K562 (cell line): ENCODE results near the gene UBE2B. TPM values are rescaled to one million over a fixed set of nuclear protein-coding genes. Genes with fewer than 3 reads are reported as not detected.

Experiments used
- KDM5B ChIP-seq: fragments of 200-600 bp; sonication (generic); IDR thresholded peaks from 2 replicates; pipeline ENCODE4 v1.6.1; 2012; ENCODE audit warnings: low read depth, mild to moderate bottlenecking, moderate library complexity, low read length, control low read depth, inconsistent platforms; ENCODE audit not compliant: insufficient replicate concordance
- NELFE ChIP-seq: IDR thresholded peaks from 2 replicates; pipeline ENCODE4 v1.6.1; 2011; ENCODE audit warnings: mild to moderate bottlenecking; ENCODE audit not compliant: insufficient read depth, insufficient read length
- PTRF ChIP-seq: fragments of 450-650 bp; IDR thresholded peaks from 2 replicates; pipeline ENCODE4 v1.6.1; 2016; ENCODE audit warnings: mild to moderate bottlenecking, missing genetic modification characterization, missing compliant biosample characterization
- RERE ChIP-seq: sonication (generic); formaldehyde crosslinking; IDR thresholded peaks from 2 replicates; pipeline ENCODE4 v1.8.0; 2023; ENCODE audit warnings: missing genetic modification reagents, mild to moderate bottlenecking, borderline replicate concordance
- REST ChIP-seq, 2 experiments: fragments of 450-650 bp; formaldehyde crosslinking in 1 of 2; IDR thresholded peaks; 2 replicates each; pipeline versions ENCODE4 v1.4.0 to v1.6.1; 2014 to 2020; ENCODE audit warnings: mild to moderate bottlenecking in 2 of 2, borderline replicate concordance in 1 of 2, low read depth in 1 of 2
- TRIM28 ChIP-seq: fragments of 450-650 bp; IDR thresholded peaks from 2 replicates; pipeline ENCODE4 v1.6.1; 2017
- ZNF280B ChIP-seq: fragments of 250-450 bp; sonication (Bioruptor Pico); IDR thresholded peaks from 2 replicates; pipeline ENCODE4 v1.5.1; 2021; ENCODE audit warnings: mild to moderate bottlenecking
- ZNF699 ChIP-seq: fragments of 250-450 bp; sonication (Bioruptor Pico); IDR thresholded peaks from 2 replicates; pipeline ENCODE4 v1.8.0; 2021; ENCODE audit warnings: mild to moderate bottlenecking, moderate library complexity; ENCODE audit not compliant: insufficient replicate concordance
- polyA plus RNA-seq, 8 experiments: library from polyadenylated mRNA; depleted of rRNA in 4 of 8; stranded (reverse) in 5 of 8; unstranded in 3 of 8; fragments of >200 nt; fragmentation: Nextera tagmentation in 2 of 8; fragmentation: Illumina TruSeq in 1 of 8; extraction: Ambion mirVana in 2 of 8; extraction: Trizol in 1 of 8; gene quantifications; 2 replicates each; pipeline versions ENCODE4 v1.2.1 to v1.2.3, GENCODE V29; 2011 to 2014; ENCODE audit warnings: inconsistent platforms in 1 of 8, missing spikeins in 1 of 8
- total RNA-seq, 7 experiments: library from RNA; depleted of rRNA in 6 of 7; stranded (reverse); fragments of >200 nt in 6 of 7; fragmentation: Illumina TruSeq in 2 of 7; extraction: Trizol in 2 of 7; gene quantifications; 2 replicates each; pipeline versions ENCODE4 v1.2.1 to v1.2.3, GENCODE V29; 2011 to 2021; ENCODE audit warnings: low replicate concordance in 1 of 7

The UBE2B gene
- total and polyA plus RNA-seq, 9 of the 15 experiments (the other 6 are each of a cell fraction or from before 2014, with no cell fraction given), result 13.1 to 198 (median 75.5) TPM

GRCh38 chr5:134370871-134371833 is at the start of gene UBE2B (continued):
- no peak for TF ChIP-seq ZNF280B (CRISPR knock-in tag)
- no peak for TF ChIP-seq PTRF (tag)
- TF ChIP-seq ZNF699 (CRISPR knock-in tag), result no peak
- TF ChIP-seq NELFE, result no peak
- peak; percentile 98 for TF ChIP-seq REST (IDR thresholded peaks at IDR 0.05; ENCODE audit: borderline replicate concordance)
- no peak for TF ChIP-seq REST (CRISPR knock-in tag; IDR thresholded peaks at IDR 0.05; ENCODE audit: low read depth)
- TF ChIP-seq TRIM28, result peak; percentile 62; the same call in 1 of the 2 replicates
- no peak for TF ChIP-seq RERE (CRISPR knock-in tag)
- TF ChIP-seq KDM5B, result peak; percentile 45
